H1 (cell line): ENCODE data around the gene LPP. TPM values are rescaled to one million over a fixed set of nuclear protein-coding genes. Genes with fewer than 3 reads are reported as not detected.

Experiments
- CTCF ChIA-PET: fragments of 300-600 bp; sonication (Branson Sonifier 250); formaldehyde crosslinking; loops from one replicate; lab custom pipeline; 2021; ENCODE audit not compliant: partially characterized antibody; lab: Charles Lee
- POLR2A ChIA-PET: fragments of 300-600 bp; sonication (Branson Sonifier 250); formaldehyde crosslinking; loops from one replicate; lab custom pipeline; 2021; ENCODE audit warnings: inconsistent platforms; ENCODE audit not compliant: partially characterized antibody; lab: Charles Lee
- DNase-seq, 2 experiments: peaks; one replicate each; pipeline versions ENCODE4 v3.0.0 to v3.0.0-alpha.2; 2010 to 2022; ENCODE audit warnings: low spot score in 2 of 2, low read depth in 1 of 2, mixed read lengths in 1 of 2
- FAIRE-seq: peaks from 2 replicates; lab custom pipeline; 2011; peaks lifted over from hg19 to GRCh38; lab: Jason Lieb, UNC
- H2AFZ ChIP-seq: 2 replicates; pipeline ENCODE4 v1.8.1; 2012; ENCODE audit warnings: low read length, inconsistent platforms
- H2AK5ac ChIP-seq: 2 replicates; pipeline ENCODE4 v1.6.1; 2013; ENCODE audit warnings: low read depth, low read length
- H2BK120ac ChIP-seq: replicated peaks from 2 replicates; pipeline ENCODE3; 2013; ENCODE audit warnings: low read depth, low read length, inconsistent platforms
- H2BK12ac ChIP-seq: 2 replicates; pipeline ENCODE4 v1.6.1; 2013; ENCODE audit warnings: low read depth, low read length
- H2BK15ac ChIP-seq: 2 replicates; pipeline ENCODE4 v1.6.1; 2013; ENCODE audit warnings: low read length
- H2BK20ac ChIP-seq: 2 replicates; pipeline ENCODE4 v1.6.1; 2013; ENCODE audit warnings: low read length
- H2BK5ac ChIP-seq: 2 replicates; pipeline ENCODE4 v1.6.1; 2013; ENCODE audit warnings: low read depth, low read length
- H3K14ac ChIP-seq: 2 replicates; pipeline ENCODE4 v1.6.1; 2013; ENCODE audit warnings: inconsistent platforms; ENCODE audit not compliant: insufficient read length
- H3K18ac ChIP-seq: 2 replicates; pipeline ENCODE4 v1.6.1; 2013; ENCODE audit warnings: low read length; ENCODE audit errors: extremely low read depth
- H3K23ac ChIP-seq: 2 replicates; pipeline ENCODE4 v1.6.1; 2013; ENCODE audit warnings: inconsistent platforms; ENCODE audit not compliant: insufficient read length
- H3K23me2 ChIP-seq: 2 replicates; pipeline ENCODE4 v1.6.1; 2013; ENCODE audit warnings: low read depth, low read length
- H3K27ac ChIP-seq: 2 replicates; pipeline ENCODE4 v1.6.1; 2011; ENCODE audit warnings: low read depth, low read length, inconsistent platforms
- H3K27me3 ChIP-seq, 4 experiments: replicated peaks in 1 of 4; 1 replicate in 1 of 4; 2 replicates in 3 of 4; pipeline versions ENCODE4 v1.6.1 to v1.8.1; 2011 to 2013; ENCODE audit warnings: low read length in 3 of 4, mild to moderate bottlenecking in 3 of 4, inconsistent platforms in 2 of 4, mixed read lengths in 2 of 4, moderate library complexity in 1 of 4; ENCODE audit not compliant: control insufficient read depth in 3 of 4, insufficient read depth in 3 of 4; ENCODE audit errors: extremely low read depth in 1 of 4
- H3K36me3 ChIP-seq, 4 experiments: 2 replicates each; pipeline versions ENCODE4 v1.6.1 to v1.8.1; 2011 to 2013; ENCODE audit warnings: mild to moderate bottlenecking in 4 of 4, low read length in 3 of 4, moderate library complexity in 2 of 4, control low read depth in 1 of 4, inconsistent platforms in 1 of 4; ENCODE audit not compliant: insufficient read depth in 4 of 4, control insufficient read depth in 2 of 4
- H3K4ac ChIP-seq: replicated peaks from 2 replicates; pipeline ENCODE3; 2013; ENCODE audit warnings: low read length, low read depth, mixed read lengths, inconsistent platforms; ENCODE audit not compliant: insufficient read length
- H3K4me1 ChIP-seq, 4 experiments: replicated peaks in 1 of 4; 1 replicate in 1 of 4; 2 replicates in 3 of 4; pipeline versions ENCODE4 v1.6.1 to v1.8.1; 2011 to 2013; ENCODE audit warnings: low read length in 3 of 4, inconsistent platforms in 2 of 4, mixed read lengths in 1 of 4; ENCODE audit not compliant: insufficient read depth in 4 of 4, control insufficient read depth in 3 of 4
- H3K4me2 ChIP-seq, 2 experiments: 2 replicates each; pipeline versions ENCODE4 v1.6.1 to v1.8.1; 2011 to 2013; ENCODE audit warnings: low read depth in 2 of 2, low read length in 2 of 2, control low read depth in 1 of 2, inconsistent platforms in 1 of 2, mild to moderate bottlenecking in 1 of 2; ENCODE audit not compliant: insufficient read depth in 1 of 2
- H3K4me3 ChIP-seq, 4 experiments: fragments of 200-600, 300-600 bp in 1 of 4; sonication (generic), shearing (Covaris generic), sonication (Bioruptor Twin) in 1 of 4; 2 replicates each; pipeline versions ENCODE4 v1.5.1 to v1.8.1; 2011 to 2016; ENCODE audit warnings: low read length in 4 of 4, low read depth in 3 of 4, control low read depth in 2 of 4, inconsistent platforms in 2 of 4, mild to moderate bottlenecking in 2 of 4, mixed read lengths in 1 of 4, moderate library complexity in 1 of 4; ENCODE audit not compliant: insufficient read depth in 2 of 4; ENCODE audit errors: extremely low read depth in 1 of 4
- H3K56ac ChIP-seq: replicated peaks from 2 replicates; pipeline ENCODE3; 2013; ENCODE audit warnings: low read depth, mild to moderate bottlenecking, mixed read lengths, low read length, inconsistent platforms; ENCODE audit not compliant: insufficient read length
- H3K79me1 ChIP-seq: 2 replicates; pipeline ENCODE4 v1.6.1; 2013; ENCODE audit warnings: low read depth, low read length, control low read depth
- H3K79me2 ChIP-seq, 2 experiments: 2 replicates each; pipeline versions ENCODE4 v1.6.1 to v1.8.1; 2012 to 2013; ENCODE audit warnings: low read length in 2 of 2, mild to moderate bottlenecking in 2 of 2, inconsistent platforms in 1 of 2; ENCODE audit not compliant: insufficient read depth in 2 of 2, control insufficient read depth in 1 of 2
- H3K9ac ChIP-seq, 4 experiments: replicated peaks in 1 of 4; 1 replicate in 1 of 4; 2 replicates in 3 of 4; pipeline versions ENCODE4 v1.6.1 to v1.8.1; 2011 to 2013; ENCODE audit warnings: low read depth in 3 of 4, low read length in 3 of 4, control low read depth in 2 of 4, mild to moderate bottlenecking in 2 of 4, moderate library complexity in 2 of 4, inconsistent platforms in 1 of 4; ENCODE audit errors: extremely low read depth in 1 of 4
- H3K9me3 ChIP-seq, 2 experiments: 2 replicates each; pipeline versions ENCODE4 v1.6.1 to v1.8.1; 2012 to 2013; ENCODE audit warnings: mild to moderate bottlenecking in 2 of 2, moderate library complexity in 2 of 2, control low read depth in 1 of 2, inconsistent platforms in 1 of 2, low read depth in 1 of 2, low read length in 1 of 2, mixed read lengths in 1 of 2; ENCODE audit not compliant: insufficient read depth in 2 of 2
- H4K20me1 ChIP-seq, 2 experiments: replicated peaks in 1 of 2; 2 replicates each; pipeline versions ENCODE3 to v1.8.1; 2011 to 2013; ENCODE audit warnings: inconsistent platforms in 2 of 2, low read length in 2 of 2, mild to moderate bottlenecking in 1 of 2; ENCODE audit not compliant: insufficient read depth in 2 of 2, control insufficient read depth in 1 of 2
- H4K5ac ChIP-seq: 2 replicates; pipeline ENCODE4 v1.6.1; 2013; ENCODE audit warnings: low read length, low read depth, mixed read lengths, inconsistent platforms; ENCODE audit not compliant: insufficient read length
- H4K8ac ChIP-seq: 2 replicates; pipeline ENCODE4 v1.8.0; 2013; ENCODE audit warnings: mild to moderate bottlenecking, moderate library complexity, low read length, inconsistent platforms; ENCODE audit not compliant: insufficient read depth; ENCODE audit errors: extremely low read depth
- H4K91ac ChIP-seq: replicated peaks from 2 replicates; pipeline ENCODE3; 2013; ENCODE audit warnings: low read length, mixed read lengths, inconsistent platforms; ENCODE audit not compliant: insufficient read length
- SIN3A ChIP-seq, 2 experiments: IDR thresholded peaks in 1 of 2; conservative IDR thresholded peaks in 1 of 2; 2 replicates each; pipeline ENCODE4 v1.6.1; 2011 to 2012; ENCODE audit warnings: low read length in 2 of 2, improper control_type of control experiment in 1 of 2, low read depth in 1 of 2, mild to moderate bottlenecking in 1 of 2
- WGBS, 2 experiments: shearing (Covaris generic) in 1 of 2; methylation state at CpG; one replicate each; pipeline versions ENCODE4 v1.1.6 to v1.1.7; 2013 to 2015; ENCODE audit warnings: low lambda C conversion rate in 2 of 2, mixed read lengths in 2 of 2, inconsistent platforms in 1 of 2, low coverage in 1 of 2, missing lambda C conversion rate in 1 of 2; ENCODE audit not compliant: insufficient replicate concordance in 2 of 2, insufficient coverage in 1 of 2, insufficient read length in 1 of 2; ENCODE audit errors: extremely low coverage in 1 of 2, missing lambda C conversion rate in 1 of 2; 5-methylcytosine and 5-hydroxymethylcytosine counted together
- polyA plus RNA-seq, 7 experiments: library from polyadenylated mRNA; depleted of rRNA in 3 of 7; stranded (reverse) in 5 of 7; unstranded in 2 of 7; fragments of >200 nt in 5 of 7; fragments of 200-250 nt in 2 of 7; gene quantifications; 1 replicate in 5 of 7; 2 replicates in 1 of 7; 4 replicates in 1 of 7; pipeline versions ENCODE4 v1.2.1 to v1.2.3, GENCODE V29; 2011 to 2013; ENCODE audit warnings: missing spikeins in 2 of 7, mixed read lengths in 2 of 7
- total RNA-seq: library from RNA; stranded (reverse); fragmentation: NEBNext Ultra II Directional; extraction: Animal tissue kit (Norgen Biotek cat#: 25700); gene quantifications from 2 replicates; pipeline ENCODE4 v1.2.1, GENCODE V29; 2021

LPP gene
- total and polyA plus RNA-seq, 2 of the 8 experiments (the other 6 are each of a cell fraction or from before 2014, with no cell fraction given), result 10.0 to 53.3 TPM

GRCh38 chr3:188257384-188258026 lies 103.5 kb downstream of the LPP start:
- Histone ChIP-seq H2BK120ac (no peak overlapping the region), H4K5ac (no peak overlapping the region), H3K79me1 (no peaks in the 10 kb centered on the region; the same call in 1 of the 2 replicates), H3K9ac (no peak overlapping the region), H2BK5ac (no peak overlapping the region), H2BK15ac (no peak overlapping the region), H3K4me1 (no peaks in the 10 kb centered on the region), H3K18ac (no peak overlapping the region), H3K4me3 (no peak overlapping the region), H2BK20ac (no peak overlapping the region), H3K23ac (no peak overlapping the region), H2AFZ (no peak overlapping the region), H2BK12ac (no peak overlapping the region), H3K27me3 (no peaks in the 10 kb centered on the region), H4K20me1 (no peaks in the 10 kb centered on the region), H3K27ac (no peak overlapping the region), H4K8ac (no peak overlapping the region), H4K91ac (no peak overlapping the region), H3K4ac (no peak overlapping the region), H2AK5ac (no peak overlapping the region), H3K56ac (no peak overlapping the region), H3K79me2 (no peaks in the 10 kb centered on the region), H3K14ac (no peak overlapping the region), H3K23me2 (no peaks in the 10 kb centered on the region), H3K36me3 (no peaks in the 10 kb centered on the region), H3K4me2 (no peak overlapping the region), H3K9me3 (no peaks in the 10 kb centered on the region)
- no peak for DNase-seq
- ChIA-PET POLR2A (interaction anchor here (1.4 kb wide), 1 partner anchor 8 kb away, joined by 4 read pairs; no protein-coding TSS in a partner anchor), CTCF (interaction anchor here (0.9 to 1.9 kb wide), 4 partner anchors 50 to 493 kb away, joined by 3 to 4 read pairs (median 4); no protein-coding TSS in a partner anchor)
- 91% methylated on average over 3 of the region's 3 CpGs; no CpG with 5 or more reads in 1 of the 2 experiments for WGBS, 2 experiments
- no peak for FAIRE-seq
- TF ChIP-seq SIN3A (conservative IDR thresholded peaks at IDR 0.05 in 1 of 2, IDR thresholded peaks at IDR 0.05 in 1 of 2; ENCODE audit: low read depth in 1 of 2, low read length in 2 of 2), result no peak
